Measurements from ENCODE around the gene RNU7-1. TPM values are rescaled to one million over a fixed set of nuclear protein-coding genes. Genes with fewer than 3 reads are reported as not detected.

The RNU7-1 gene
- polyA plus RNA-seq, 3 donors: not detected

DNA sequence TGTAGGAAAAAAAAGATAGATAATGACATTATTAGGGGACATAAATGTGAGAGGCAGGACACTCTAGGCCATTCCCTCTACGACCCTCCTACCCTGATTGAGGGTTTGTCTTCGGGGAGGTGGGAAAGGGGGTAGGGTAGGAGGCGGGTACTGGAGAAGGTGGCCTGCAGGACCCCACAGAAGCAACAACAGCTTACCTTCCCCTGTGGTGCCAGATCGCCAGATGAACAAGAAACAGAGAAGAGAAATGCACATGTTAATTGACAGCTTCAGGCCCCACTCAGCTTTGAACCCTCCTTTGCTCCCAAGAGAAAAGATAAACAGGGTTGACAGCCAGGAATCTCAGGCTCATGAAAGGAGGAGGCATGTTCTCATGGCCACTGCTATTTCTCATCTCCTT, 22.1 kb downstream of the RNU7-1 start:
- peaks cover 40 to 57% of the 10 kb centered on the region in 2 donors for H3K36me3 Mint-ChIP-seq
- H3K27me3 Mint-ChIP-seq (ENCODE audit: low read depth in 3 of 3): peaks cover 0 to 5% (median 0%) of the 10 kb centered on the region in 3 donors
- intact Hi-C loops (cut with micrococcal nuclease): loop anchor here in 1 of 2 donors (2.0 kb wide), 1 partner anchor 97 kb away; no protein-coding TSS in a partner anchor
- DNase-seq: no peak
- Histone ChIP-seq H3K9me3 (replicated peaks in 1 of 2; ENCODE audit: control insufficient read depth in 1 of 2, insufficient read depth in 1 of 2, low read length in 2 of 2) (no peaks in the 10 kb centered on the region), H3K4me3 (replicated peaks in 1 of 3; ENCODE audit: low read depth in 2 of 3, low read length in 3 of 3) (no peak overlapping the region), H2AFZ (ENCODE audit: insufficient read depth, low read depth, low read length, poor library complexity, severe bottlenecking) (no peak overlapping the region), H3K27ac (ENCODE audit: low read depth in 1 of 2, low read length in 2 of 2) (no peak overlapping the region), H3K4me1 (ENCODE audit: control insufficient read depth in 1 of 2, insufficient read depth in 2 of 2, low read length in 2 of 2) (peaks cover 51 to 62% of the 10 kb centered on the region in 2 donors), H3K9ac (ENCODE audit: insufficient read depth, low read length, poor library complexity, severe bottlenecking) (no peak overlapping the region), H3K4me2 (replicated peaks; ENCODE audit: extremely low read depth, low read length, poor library complexity, severe bottlenecking) (no peak overlapping the region), H3K79me2 (ENCODE audit: insufficient read depth, low read length) (peaks cover 27% of the 10 kb centered on the region), H3K36me3 (replicated peaks in 1 of 2; ENCODE audit: control insufficient read depth in 1 of 2, insufficient read depth in 2 of 2, low read length in 2 of 2) (peaks cover 43 to 45% of the 10 kb centered on the region in 2 donors), H4K20me1 (ENCODE audit: insufficient read depth, low read length) (peaks cover 23% of the 10 kb centered on the region), H3K27me3 (ENCODE audit: control insufficient read depth in 2 of 2, insufficient read depth in 2 of 2, low read length in 2 of 2) (no peaks in the 10 kb centered on the region)
- H3K27ac Mint-ChIP-seq: peak overlapping the region in 5 of 7 donors; percentile 50 to 82 (median 82)
- H3K9me3 Mint-ChIP-seq: peaks cover 0 to 2% (median 0%) of the 10 kb centered on the region in 7 donors
- TF ChIP-seq, protein P1, sequence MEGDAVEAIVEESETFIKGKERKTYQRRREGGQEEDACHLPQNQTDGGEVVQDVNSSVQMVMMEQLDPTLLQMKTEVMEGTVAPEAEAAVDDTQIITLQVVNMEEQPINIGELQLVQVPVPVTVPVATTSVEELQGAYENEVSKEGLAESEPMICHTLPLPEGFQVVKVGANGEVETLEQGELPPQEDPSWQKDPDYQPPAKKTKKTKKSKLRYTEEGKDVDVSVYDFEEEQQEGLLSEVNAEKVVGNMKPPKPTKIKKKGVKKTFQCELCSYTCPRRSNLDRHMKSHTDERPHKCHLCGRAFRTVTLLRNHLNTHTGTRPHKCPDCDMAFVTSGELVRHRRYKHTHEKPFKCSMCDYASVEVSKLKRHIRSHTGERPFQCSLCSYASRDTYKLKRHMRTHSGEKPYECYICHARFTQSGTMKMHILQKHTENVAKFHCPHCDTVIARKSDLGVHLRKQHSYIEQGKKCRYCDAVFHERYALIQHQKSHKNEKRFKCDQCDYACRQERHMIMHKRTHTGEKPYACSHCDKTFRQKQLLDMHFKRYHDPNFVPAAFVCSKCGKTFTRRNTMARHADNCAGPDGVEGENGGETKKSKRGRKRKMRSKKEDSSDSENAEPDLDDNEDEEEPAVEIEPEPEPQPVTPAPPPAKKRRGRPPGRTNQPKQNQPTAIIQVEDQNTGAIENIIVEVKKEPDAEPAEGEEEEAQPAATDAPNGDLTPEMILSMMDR (IDR thresholded peaks at IDR 0.05): no peak
- peaks cover 59% of the 10 kb centered on the region for H3K4me1 Mint-ChIP-seq
- WGBS (ENCODE audit: insufficient coverage): no CpG with 5 or more reads among the region's 4 CpGs
- no peak overlapping the region for H3K4me3 Mint-ChIP-seq

DNA sequence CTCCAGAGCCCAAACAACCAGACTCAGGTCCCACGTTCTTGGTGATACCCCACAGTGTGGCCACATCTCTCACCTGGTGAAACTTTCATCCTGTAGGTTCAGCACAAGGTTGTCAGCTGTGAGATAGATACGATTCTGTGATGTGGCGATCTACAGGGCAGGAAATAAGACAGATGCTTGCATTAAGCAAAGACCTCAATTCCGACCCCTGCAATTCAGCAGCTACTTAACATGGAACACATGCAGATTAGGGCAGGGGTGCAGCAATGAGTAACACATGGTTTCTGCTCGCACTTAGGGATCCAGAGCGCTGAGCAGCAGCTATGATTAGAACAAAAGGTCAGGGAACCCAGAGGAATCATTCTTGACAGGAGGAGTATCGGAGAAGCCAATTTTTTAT, 22.7 kb downstream of the RNU7-1 start:
- Mint-ChIP-seq H3K27me3 (ENCODE audit: low read depth in 3 of 3) (peaks cover 0 to 5% (median 3%) of the 10 kb centered on the region in 3 donors), H3K4me1 (peaks cover 55% of the 10 kb centered on the region), H3K36me3 (peaks cover 37 to 51% of the 10 kb centered on the region in 2 donors), H3K4me3 (no peak overlapping the region), H3K27ac (no peak overlapping the region), H3K9me3 (peaks cover 0 to 2% (median 0%) of the 10 kb centered on the region in 7 donors)
- H3K9ac ChIP-seq (ENCODE audit: insufficient read depth, low read length, poor library complexity, severe bottlenecking): no peak overlapping the region
- H3K4me1 ChIP-seq (ENCODE audit: control insufficient read depth in 1 of 2, insufficient read depth in 2 of 2, low read length in 2 of 2): peaks cover 47 to 60% of the 10 kb centered on the region in 2 donors
- no peaks in the 10 kb centered on the region for H3K9me3 ChIP-seq (replicated peaks in 1 of 2; ENCODE audit: control insufficient read depth in 1 of 2, insufficient read depth in 1 of 2, low read length in 2 of 2)
- H3K79me2 ChIP-seq (ENCODE audit: insufficient read depth, low read length): peaks cover 34% of the 10 kb centered on the region
- H3K4me3 ChIP-seq (replicated peaks in 1 of 3; ENCODE audit: low read depth in 2 of 3, low read length in 3 of 3): no peak overlapping the region
- H3K27ac ChIP-seq (ENCODE audit: low read depth in 1 of 2, low read length in 2 of 2): no peak overlapping the region
- WGBS (ENCODE audit: insufficient coverage): 100% methylated on average over 2 of the region's 7 CpGs
- TF ChIP-seq, protein P1 (IDR thresholded peaks at IDR 0.05): no peak
- no peak overlapping the region for H3K4me2 ChIP-seq (replicated peaks; ENCODE audit: extremely low read depth, low read length, poor library complexity, severe bottlenecking)
- no peak for DNase-seq
- H4K20me1 ChIP-seq (ENCODE audit: insufficient read depth, low read length): peaks cover 17% of the 10 kb centered on the region
- intact Hi-C loops (cut with micrococcal nuclease): no loop called here
- no peaks in the 10 kb centered on the region for H3K27me3 ChIP-seq (ENCODE audit: control insufficient read depth in 2 of 2, insufficient read depth in 2 of 2, low read length in 2 of 2)
- H3K36me3 ChIP-seq (replicated peaks in 1 of 2; ENCODE audit: control insufficient read depth in 1 of 2, insufficient read depth in 2 of 2, low read length in 2 of 2): peaks cover 36 to 41% of the 10 kb centered on the region in 2 donors
- no peak overlapping the region for H2AFZ ChIP-seq (ENCODE audit: insufficient read depth, low read depth, low read length, poor library complexity, severe bottlenecking)
